HCT116 (cell line): Measurements from ENCODE around the gene ADIPOR1. TPM values are rescaled to one million over a fixed set of nuclear protein-coding genes. Genes with fewer than 3 reads are reported as not detected.

Experiments
- ATAC-seq: fragments of 200-7000 bp; cut with Tn5 transposase; 2 replicates; pipeline ENCODE4 v1.9.1; 2020; ENCODE audit warnings: mild to moderate bottlenecking, moderate library complexity
- BruUV-seq: library from RNA; stranded (reverse); fragments of 400-500 nt; replicated peaks from 2 replicates; lab custom pipeline; 2021; lab: Mats Ljungman, UMichigan
- CTCF ChIA-PET: fragments of 300-600 bp; sonication (Branson Sonifier 250); formaldehyde crosslinking; loops from one replicate; lab custom pipeline; 2021; ENCODE audit warnings: antibody characterized with exemption; lab: Charles Lee
- POLR2A ChIA-PET: fragments of 300-600, 350-600 bp; sonication (Branson Sonifier 250); formaldehyde crosslinking; loops from one replicate; lab custom pipeline; 2021; ENCODE audit warnings: antibody characterized with exemption; lab: Charles Lee
- RAD21 ChIA-PET, 2 experiments: fragments of 300-600 bp; sonication (Branson Sonifier 250); formaldehyde crosslinking; loops; one replicate each; lab custom pipeline; 2023; ENCODE audit warnings: low total read pairs in 2 of 2; ENCODE audit not compliant: uncharacterized antibody in 2 of 2, unreplicated experiment in 2 of 2, low non-redundant PET in 1 of 2; lab: Charles Lee
- DNase-seq: peaks from one replicate; pipeline ENCODE4 v3.0.0-alpha.2; 2010; ENCODE audit warnings: low read depth, low spot score
- H2AFZ ChIP-seq: fragments of 200-600 bp; shearing (Covaris generic), sonication (generic); 2 replicates; pipeline ENCODE4 v1.6.1; 2017; ENCODE audit warnings: low read depth, mixed run types, mixed read lengths, antibody characterized with exemption, low read length; ENCODE audit not compliant: poor library complexity, severe bottlenecking
- H3K27ac ChIP-seq: 2 replicates; pipeline ENCODE4 v1.5.1; 2012; ENCODE audit warnings: low read depth, low read length
- H3K27me3 ChIP-seq: fragments of 200-600 bp; sonication (generic); 2 replicates; pipeline ENCODE4 v1.6.1; 2016; ENCODE audit warnings: mixed run types, low read length, mixed read lengths; ENCODE audit not compliant: insufficient read depth
- H3K36me3 ChIP-seq, 2 experiments: fragments of 200-500 bp in 1 of 2; fragments of 200-600 bp in 1 of 2; sonication (Bioruptor generic) in 1 of 2; sonication (generic) in 1 of 2; 2 replicates each; pipeline versions ENCODE4 v1.5.1 to v1.6.1; 2014 to 2016; ENCODE audit warnings: low read length in 2 of 2, inconsistent platforms in 1 of 2, mixed read lengths in 1 of 2, mixed run types in 1 of 2; ENCODE audit not compliant: insufficient read depth in 2 of 2, control insufficient read depth in 1 of 2
- H3K4me1 ChIP-seq, 2 experiments: fragments of 200-600 bp in 1 of 2; sonication (generic) in 1 of 2; 2 replicates each; pipeline versions ENCODE4 v1.5.1 to v1.6.1; 2012 to 2017; ENCODE audit warnings: low read length in 2 of 2, inconsistent platforms in 1 of 2, mild to moderate bottlenecking in 1 of 2, mixed read lengths in 1 of 2, mixed run types in 1 of 2, moderate library complexity in 1 of 2; ENCODE audit not compliant: insufficient read depth in 2 of 2, control insufficient read depth in 1 of 2
- H3K4me2 ChIP-seq: fragments of 200-600 bp; sonication (generic); 2 replicates; pipeline ENCODE4 v1.6.1; 2017; ENCODE audit warnings: mixed run types, low read length, mixed read lengths
- H3K4me3 ChIP-seq, 2 experiments: fragments of 200-600 bp in 1 of 2; sonication (generic) in 1 of 2; replicated peaks in 1 of 2; 2 replicates each; pipeline ENCODE4 v1.5.1; 2011 to 2016; ENCODE audit warnings: low read length in 2 of 2, control low read depth in 1 of 2, low read depth in 1 of 2, mild to moderate bottlenecking in 1 of 2, mixed read lengths in 1 of 2, mixed run types in 1 of 2
- H3K79me2 ChIP-seq: fragments of 200-600 bp; sonication (generic); 2 replicates; pipeline ENCODE4 v1.6.1; 2017; ENCODE audit warnings: mild to moderate bottlenecking, mixed run types, low read length, moderate library complexity, mixed read lengths; ENCODE audit not compliant: insufficient read depth
- H3K9ac ChIP-seq: fragments of 200-600 bp; sonication (generic); 2 replicates; pipeline ENCODE4 v1.6.1; 2016; ENCODE audit warnings: low read length, mixed read lengths
- H3K9me2 ChIP-seq: fragments of 200-600 bp; sonication (generic), shearing (Covaris generic); 2 replicates; pipeline ENCODE4 v1.6.1; 2017; ENCODE audit warnings: mixed run types, mild to moderate bottlenecking, moderate library complexity; ENCODE audit not compliant: insufficient read depth
- H3K9me3 ChIP-seq, 2 experiments: fragments of 200-500 bp in 1 of 2; fragments of 200-600 bp in 1 of 2; sonication (Bioruptor generic) in 1 of 2; sonication (generic) in 1 of 2; 2 replicates each; pipeline ENCODE4 v1.6.1; 2014 to 2017; ENCODE audit warnings: low read length in 2 of 2, mixed read lengths in 2 of 2, inconsistent platforms in 1 of 2, low read depth in 1 of 2, mild to moderate bottlenecking in 1 of 2, mixed run types in 1 of 2, moderate library complexity in 1 of 2; ENCODE audit not compliant: control insufficient read depth in 1 of 2, insufficient read depth in 1 of 2
- H4K20me1 ChIP-seq: fragments of 200-600 bp; sonication (generic), shearing (Covaris generic); 2 replicates; pipeline ENCODE4 v1.6.1; 2017; ENCODE audit warnings: mixed run types, mild to moderate bottlenecking, moderate library complexity; ENCODE audit not compliant: insufficient read depth
- CBX3 ChIP-seq: IDR thresholded peaks from 2 replicates; pipeline ENCODE4 v1.6.1; 2012; ENCODE audit warnings: low read depth
- EGR1 ChIP-seq: IDR thresholded peaks from 2 replicates; pipeline ENCODE4 v1.6.1; 2012; ENCODE audit warnings: low read depth
- ELF1 ChIP-seq: IDR thresholded peaks from 2 replicates; pipeline ENCODE4 v1.6.1; 2012; ENCODE audit warnings: low read depth, borderline replicate concordance
- POLR2A ChIP-seq: IDR thresholded peaks from 2 replicates; pipeline ENCODE4 v1.7.0; 2011; ENCODE audit warnings: borderline replicate concordance; ENCODE audit not compliant: insufficient read depth, insufficient read length; ENCODE audit errors: extremely low read depth
- SIN3A ChIP-seq: IDR thresholded peaks from 2 replicates; pipeline ENCODE4 v1.6.1; 2012; ENCODE audit warnings: low read depth
- YY1 ChIP-seq: IDR thresholded peaks from 2 replicates; pipeline ENCODE4 v1.6.1; 2011; ENCODE audit warnings: low read length, low read depth, moderate library complexity, mild to moderate bottlenecking; ENCODE audit not compliant: insufficient replicate concordance; ENCODE audit errors: extremely low read depth
- intact Hi-C: fragments of 100-400 bp; cut with micrococcal nuclease; formaldehyde crosslinking; loops from 2 replicates; pipeline ENCODE4 v1.10.0; 2022
- total RNA-seq: library from RNA; stranded (reverse); gene quantifications from one replicate; pipeline ENCODE4 v1.2.1, GENCODE V29; 2021; ENCODE audit not compliant: unreplicated experiment

ADIPOR1 gene
- total RNA-seq, 1 experiment from 2014 or later = 89.8 TPM

GRCh38 chr1:202942426-202942825 is 15.7 kb downstream of the ADIPOR1 start:
- Histone ChIP-seq H3K79me2 (0 out of 2 replicates have a peak, but pooled peaks cover 6% of the 10 kb centered on the region), H3K9me2 (no peaks in the 10 kb centered on the region), H3K4me2 (no peak overlapping the region), H3K36me3 (peaks cover 44 to 52% of the 10 kb centered on the region in 2 experiments), H4K20me1 (no peaks in the 10 kb centered on the region), H3K27me3 (no peaks in the 10 kb centered on the region), H3K4me3 (no peak overlapping the region), H3K9ac (no peak overlapping the region), H3K27ac (no peak overlapping the region), H2AFZ (no peak overlapping the region), H3K9me3 (no peaks in the 10 kb centered on the region), H3K4me1 (no peaks in the 10 kb centered on the region)
- POLR2A ChIA-PET = no interaction called here
- RAD21 ChIA-PET = no interaction called here
- no TSS peak for BruUV-seq
- DNase-seq = no peak
- TF ChIP-seq EGR1 (no peak), CBX3 (no peak)
- CTCF ChIA-PET = no interaction called here
- no peak for ATAC-seq
- intact Hi-C loops = no loop called here

GRCh38 chr1:202941372-202941771 is 16.7 kb downstream of the ADIPOR1 start:
- H3K4me3 ChIP-seq = no peak overlapping the region
- H3K4me1 ChIP-seq = no peaks in the 10 kb centered on the region
- no peak overlapping the region for H3K9ac ChIP-seq
- POLR2A ChIA-PET = no interaction called here
- CTCF ChIA-PET = no interaction called here
- no peak for DNase-seq
- 0 out of 2 replicates have a peak, but pooled peaks cover 6% of the 10 kb centered on the region for H3K79me2 ChIP-seq
- no peaks in the 10 kb centered on the region for H4K20me1 ChIP-seq
- H3K4me2 ChIP-seq = no peak overlapping the region
- H3K9me2 ChIP-seq = no peaks in the 10 kb centered on the region
- BruUV-seq = no TSS peak
- H3K27me3 ChIP-seq = no peaks in the 10 kb centered on the region
- TF ChIP-seq YY1 = no peak
- no peak for TF ChIP-seq POLR2A
- TF ChIP-seq ELF1 = no peak
- TF ChIP-seq SIN3A = no peak
- RAD21 ChIA-PET = no interaction called here
- H3K27ac ChIP-seq = no peak overlapping the region
- no peak overlapping the region for H2AFZ ChIP-seq
- intact Hi-C loops = no loop called here
- no peaks in the 10 kb centered on the region for H3K9me3 ChIP-seq
- no peak for ATAC-seq
- H3K36me3 ChIP-seq = peaks cover 42 to 50% of the 10 kb centered on the region in 2 experiments; a peak in 3 of 4 replicates
